Osteocyte (in vitro differentiated cells): ENCODE data around the gene ANKRD63. TPM values are rescaled to one million over a fixed set of nuclear protein-coding genes. Genes with fewer than 3 reads are reported as not detected.

Source experiments
- DNase-seq: peaks from one replicate; pipeline ENCODE4 v3.0.0; 2021; ENCODE audit warnings: mixed read lengths; ENCODE audit not compliant: unreplicated experiment; ENCODE audit errors: extremely low spot score
- H3K27ac Mint-ChIP-seq: one replicate; pipeline ENCODE4 v1.8.0; 2021; ENCODE audit warnings: mild to moderate bottlenecking, mixed read lengths; ENCODE audit not compliant: unreplicated experiment
- H3K27me3 Mint-ChIP-seq: one replicate; pipeline ENCODE4 v1.8.0; 2021; ENCODE audit warnings: mixed read lengths; ENCODE audit not compliant: unreplicated experiment
- H3K36me3 Mint-ChIP-seq: one replicate; pipeline ENCODE4 v1.8.0; 2021; ENCODE audit warnings: mixed read lengths; ENCODE audit not compliant: unreplicated experiment
- H3K4me1 Mint-ChIP-seq: one replicate; pipeline ENCODE4 v1.8.0; 2021; ENCODE audit warnings: mixed read lengths; ENCODE audit not compliant: unreplicated experiment
- H3K4me3 Mint-ChIP-seq: one replicate; pipeline ENCODE4 v1.8.0; 2021; ENCODE audit warnings: mild to moderate bottlenecking, moderate library complexity, mixed read lengths; ENCODE audit not compliant: unreplicated experiment
- H3K9me3 Mint-ChIP-seq: one replicate; pipeline ENCODE4 v1.8.0; 2021; ENCODE audit warnings: mixed read lengths; ENCODE audit not compliant: unreplicated experiment
- total RNA-seq: library from RNA; stranded (reverse); gene quantifications from 2 replicates; pipeline ENCODE4 v1.2.1, GENCODE V29; 2021
- TF ChIP-seq, protein P1 (sequence below): fragments of 200-600 bp; sonication (generic); IDR thresholded peaks from 2 replicates; pipeline ENCODE4 v1.5.0; 2021; ENCODE audit warnings: antibody characterized with exemption, mild to moderate bottlenecking, moderate library complexity

The ANKRD63 gene
- total RNA-seq, 1 donor from 2014 or later = 0.30 TPM

DNA sequence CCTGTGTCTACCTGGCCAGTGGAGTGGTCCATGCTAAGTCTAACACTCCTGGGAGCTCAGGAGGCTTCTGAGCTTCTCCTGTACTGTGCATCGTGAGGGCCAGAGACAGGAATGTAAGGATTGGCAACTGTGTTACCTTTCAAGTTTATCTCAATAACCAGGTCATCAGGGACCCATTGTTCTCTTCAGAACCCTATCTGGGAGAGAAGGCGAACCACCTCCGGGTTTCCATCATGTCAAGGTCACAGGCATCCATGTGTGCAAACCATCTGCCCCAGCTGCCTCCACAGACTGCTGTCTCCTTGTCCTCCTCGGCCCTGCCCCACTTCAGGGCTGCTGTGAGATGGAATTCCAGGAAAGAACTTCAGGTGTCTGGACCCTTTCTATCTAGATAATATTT, 5.9 kb downstream of the ANKRD63 start:
- Mint-ChIP-seq H3K4me1 (peaks cover 11% of the 10 kb centered on the region), H3K36me3 (no peaks in the 10 kb centered on the region), H3K27me3 (peaks cover 23% of the 10 kb centered on the region), H3K27ac (no peak overlapping the region), H3K9me3 (no peaks in the 10 kb centered on the region), H3K4me3 (no peak overlapping the region)
- TF ChIP-seq, protein P1, sequence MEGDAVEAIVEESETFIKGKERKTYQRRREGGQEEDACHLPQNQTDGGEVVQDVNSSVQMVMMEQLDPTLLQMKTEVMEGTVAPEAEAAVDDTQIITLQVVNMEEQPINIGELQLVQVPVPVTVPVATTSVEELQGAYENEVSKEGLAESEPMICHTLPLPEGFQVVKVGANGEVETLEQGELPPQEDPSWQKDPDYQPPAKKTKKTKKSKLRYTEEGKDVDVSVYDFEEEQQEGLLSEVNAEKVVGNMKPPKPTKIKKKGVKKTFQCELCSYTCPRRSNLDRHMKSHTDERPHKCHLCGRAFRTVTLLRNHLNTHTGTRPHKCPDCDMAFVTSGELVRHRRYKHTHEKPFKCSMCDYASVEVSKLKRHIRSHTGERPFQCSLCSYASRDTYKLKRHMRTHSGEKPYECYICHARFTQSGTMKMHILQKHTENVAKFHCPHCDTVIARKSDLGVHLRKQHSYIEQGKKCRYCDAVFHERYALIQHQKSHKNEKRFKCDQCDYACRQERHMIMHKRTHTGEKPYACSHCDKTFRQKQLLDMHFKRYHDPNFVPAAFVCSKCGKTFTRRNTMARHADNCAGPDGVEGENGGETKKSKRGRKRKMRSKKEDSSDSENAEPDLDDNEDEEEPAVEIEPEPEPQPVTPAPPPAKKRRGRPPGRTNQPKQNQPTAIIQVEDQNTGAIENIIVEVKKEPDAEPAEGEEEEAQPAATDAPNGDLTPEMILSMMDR = no peak
- no peak for DNase-seq

DNA sequence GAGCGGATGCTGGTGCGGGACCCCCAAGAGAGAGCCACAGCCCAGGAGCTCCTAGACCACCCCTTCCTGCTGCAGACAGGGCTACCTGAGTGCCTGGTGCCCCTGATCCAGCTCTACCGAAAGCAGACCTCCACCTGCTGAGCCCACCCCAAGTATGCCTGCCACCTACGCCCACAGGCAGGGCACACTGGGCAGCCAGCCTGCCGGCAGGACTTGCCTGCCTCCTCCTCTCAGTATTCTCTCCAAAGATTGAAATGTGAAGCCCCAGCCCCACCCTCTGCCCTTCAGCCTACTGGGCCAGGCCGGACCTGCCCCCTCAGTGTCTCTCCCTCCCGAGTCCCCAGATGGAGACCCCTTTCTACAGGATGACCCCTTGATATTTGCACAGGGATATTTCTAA, 6.9 kb downstream of the ANKRD63 start:
- TF ChIP-seq, protein P1 = no peak
- H3K27me3 Mint-ChIP-seq = peaks cover 20% of the 10 kb centered on the region
- no peak for DNase-seq
- peaks cover 9% of the 10 kb centered on the region for H3K4me1 Mint-ChIP-seq
- H3K9me3 Mint-ChIP-seq = no peaks in the 10 kb centered on the region
- no peak overlapping the region for H3K27ac Mint-ChIP-seq
- H3K4me3 Mint-ChIP-seq = no peak overlapping the region
- no peaks in the 10 kb centered on the region for H3K36me3 Mint-ChIP-seq

DNA sequence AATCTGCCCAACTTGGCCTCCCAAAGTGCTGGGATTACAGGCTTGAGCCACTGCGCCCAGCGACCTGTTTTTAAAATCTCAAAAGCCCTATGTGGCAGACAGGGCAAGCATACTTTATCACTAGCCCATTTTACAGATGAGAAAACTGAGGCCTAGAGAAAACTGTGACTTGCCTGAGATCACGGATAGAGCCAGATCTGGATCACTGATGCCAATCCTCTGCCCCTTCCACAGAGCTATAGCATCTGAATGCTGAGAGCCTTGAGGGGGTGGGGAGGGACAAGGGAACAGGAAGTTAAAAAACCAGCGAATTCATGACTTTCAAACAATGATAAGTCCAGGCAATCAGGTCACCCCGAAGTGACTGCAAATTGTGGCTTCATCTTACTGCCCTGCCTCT, 7.3 kb downstream of the ANKRD63 start:
- Mint-ChIP-seq H3K27ac (no peak overlapping the region), H3K36me3 (no peaks in the 10 kb centered on the region), H3K4me1 (peaks cover 9% of the 10 kb centered on the region), H3K27me3 (peaks cover 16% of the 10 kb centered on the region), H3K9me3 (no peaks in the 10 kb centered on the region), H3K4me3 (no peak overlapping the region)
- no peak for DNase-seq
- TF ChIP-seq, protein P1 = no peak

DNA sequence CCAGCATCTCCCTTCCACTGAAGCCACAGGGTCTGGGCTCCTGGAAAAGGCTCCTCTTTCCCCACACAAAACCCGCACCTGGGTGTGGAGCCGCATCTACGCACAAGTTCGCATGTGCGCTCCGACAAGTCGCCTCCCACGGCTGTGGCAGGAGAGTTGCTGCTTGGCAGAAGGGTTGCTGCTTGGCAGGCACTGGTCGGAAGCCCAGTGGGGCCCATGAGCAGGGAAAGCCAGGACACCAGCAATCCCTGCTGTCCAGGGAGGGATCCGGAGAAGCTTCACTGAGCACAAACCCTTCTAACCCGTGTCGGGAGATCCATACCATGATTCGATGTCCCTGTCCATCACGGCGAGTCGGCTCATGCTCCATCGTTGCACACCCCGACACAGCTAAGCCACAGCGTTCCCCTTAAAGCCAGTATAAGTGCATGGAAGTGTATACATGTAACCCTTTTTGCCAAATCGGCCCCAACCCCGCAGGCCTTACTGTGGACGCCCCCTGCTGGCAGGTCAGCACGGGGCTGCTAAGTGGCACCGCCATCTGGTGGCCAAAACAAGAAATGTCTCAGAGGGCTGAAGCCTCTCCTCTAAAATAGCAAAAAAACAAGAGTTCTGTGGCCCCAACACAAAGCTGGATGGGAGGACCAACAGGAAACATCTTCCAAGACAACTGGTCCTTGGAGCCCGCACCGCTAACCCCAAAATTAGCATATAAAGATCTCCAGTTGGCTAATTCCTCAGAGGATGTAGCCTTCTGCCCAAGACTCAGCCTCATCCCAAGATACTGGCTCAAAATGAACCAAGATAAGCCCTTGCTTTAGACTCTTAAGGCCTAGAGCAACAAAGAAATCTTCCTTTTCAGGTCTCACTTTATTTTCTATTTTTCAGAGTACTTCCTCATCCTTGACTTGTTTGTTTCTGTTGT, 8.3 kb downstream of the ANKRD63 start:
- TF ChIP-seq, protein P1 = peak; percentile 100
- no peaks in the 10 kb centered on the region for H3K36me3 Mint-ChIP-seq
- no peaks in the 10 kb centered on the region for H3K9me3 Mint-ChIP-seq
- H3K27ac Mint-ChIP-seq = no peak overlapping the region
- H3K4me1 Mint-ChIP-seq = peaks cover 9% of the 10 kb centered on the region
- no peak overlapping the region for H3K4me3 Mint-ChIP-seq
- H3K27me3 Mint-ChIP-seq = peaks cover 12% of the 10 kb centered on the region
- DNase-seq = peak; percentile 95

DNA sequence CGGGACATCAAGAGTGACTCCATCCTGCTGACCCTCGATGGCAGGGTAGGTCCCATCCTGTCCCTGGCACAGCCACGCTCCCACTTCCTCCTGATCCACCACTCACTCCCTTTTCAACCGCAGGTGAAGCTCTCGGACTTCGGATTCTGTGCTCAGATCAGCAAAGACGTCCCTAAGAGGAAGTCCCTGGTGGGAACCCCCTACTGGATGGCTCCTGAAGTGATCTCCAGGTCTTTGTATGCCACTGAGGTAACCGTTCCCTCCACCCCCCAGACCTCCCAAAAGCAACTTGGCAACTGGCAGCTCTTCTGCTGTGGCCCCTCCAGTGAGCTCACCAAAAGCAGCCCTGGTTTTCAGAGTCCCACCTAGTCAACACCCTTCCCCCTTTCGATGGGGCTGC, 9.4 kb downstream of the ANKRD63 start:
- Mint-ChIP-seq H3K4me3 (no peak overlapping the region), H3K27me3 (peaks cover 2% of the 10 kb centered on the region), H3K27ac (no peak overlapping the region), H3K9me3 (no peaks in the 10 kb centered on the region), H3K36me3 (no peaks in the 10 kb centered on the region), H3K4me1 (peaks cover 5% of the 10 kb centered on the region)
- no peak for DNase-seq
- TF ChIP-seq, protein P1 = no peak
